Measurements from ENCODE around the gene SORCS2.

The SORCS2 gene

DNA sequence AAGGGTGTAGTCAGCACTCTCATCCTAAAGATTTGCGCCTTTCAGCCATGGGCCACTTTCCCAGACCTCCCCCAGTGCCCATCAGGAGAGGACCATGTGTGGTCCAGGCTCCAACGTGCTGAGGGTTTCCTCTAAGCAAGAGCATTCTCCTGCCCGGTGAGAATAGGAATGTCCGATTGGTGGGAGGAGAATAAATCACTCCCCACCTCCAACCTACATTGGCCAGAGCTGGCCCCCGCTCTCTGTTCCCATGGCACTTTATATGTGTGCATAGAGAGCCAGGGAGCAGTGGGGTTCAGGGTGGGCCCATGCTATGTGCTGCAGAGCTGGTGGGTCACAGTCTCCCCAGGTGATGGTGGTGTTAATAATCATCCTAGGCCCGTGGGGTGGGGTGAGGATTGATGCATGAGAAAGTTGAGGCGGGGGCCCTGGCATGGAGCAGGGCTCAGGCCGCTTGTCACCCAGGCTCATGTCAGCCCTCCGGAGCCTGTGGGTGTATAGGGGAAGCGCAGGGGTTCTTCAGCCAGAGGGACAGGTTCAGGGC, 6.8 kb upstream of the SORCS2 start:
- no peaks in the 10 kb centered on the region for H3K9me2 ChIP-seq (replicated peaks; ENCODE audit: control insufficient read depth, low read length)
- H3K4me2 ChIP-seq (ENCODE audit: low read length), result no peak overlapping the region
- H3K4me3 ChIP-seq (ENCODE audit: low read length), result no peak overlapping the region
- no peaks in the 10 kb centered on the region for H4K20me1 ChIP-seq (ENCODE audit: control insufficient read depth, insufficient read depth, low read depth, low read length)
- no peak for TF ChIP-seq EZH2phosphoT487 (IDR thresholded peaks at IDR 0.05; ENCODE audit: borderline replicate concordance, low read length)
- no peak for TF ChIP-seq CTCF (IDR thresholded peaks at IDR 0.05; ENCODE audit: low read depth, low read length, poor library complexity, severe bottlenecking)
- no peaks in the 10 kb centered on the region for H3K4me1 ChIP-seq (ENCODE audit: control insufficient read depth, low read length)
- peaks cover 4% of the 10 kb centered on the region; the same call in 1 of the 2 replicates for H3K27me3 ChIP-seq (ENCODE audit: control insufficient read depth, low read length)
- no peaks in the 10 kb centered on the region for H3K9me3 ChIP-seq (ENCODE audit: control insufficient read depth, insufficient read depth, low read length)
- no peaks in the 10 kb centered on the region for H3K79me2 ChIP-seq (ENCODE audit: control insufficient read depth, low read length)
- H3K27ac ChIP-seq (ENCODE audit: low read depth, low read length), result no peak overlapping the region
- no peaks in the 10 kb centered on the region for H3K36me3 ChIP-seq (ENCODE audit: control insufficient read depth, low read length)
- H3F3A ChIP-seq (ENCODE audit: control insufficient read depth, insufficient read depth), result no peaks in the 10 kb centered on the region

DNA sequence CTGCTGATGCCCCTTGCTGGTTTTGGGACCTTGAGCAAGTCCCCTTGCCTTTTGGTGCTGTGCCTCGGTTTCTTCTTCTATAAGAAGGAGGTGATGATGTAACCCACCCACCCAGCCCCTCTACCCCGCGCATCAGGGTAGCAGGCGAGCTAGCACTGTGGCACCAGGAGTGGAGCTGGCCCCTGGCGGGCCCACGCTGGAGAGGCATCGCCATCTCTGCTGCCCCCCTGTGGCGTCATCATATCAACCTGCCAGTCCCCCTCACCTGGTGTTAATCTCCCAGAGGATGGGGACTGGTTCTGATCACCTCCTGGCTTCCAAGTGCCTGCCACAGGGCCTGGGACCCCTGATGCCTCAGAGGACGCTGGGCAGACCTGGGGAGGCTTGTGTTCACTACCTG, 6.3 kb upstream of the SORCS2 start:
- Histone ChIP-seq H3F3A (ENCODE audit: control insufficient read depth, insufficient read depth) (no peaks in the 10 kb centered on the region), H3K27me3 (ENCODE audit: control insufficient read depth, low read length) (peaks cover 4% of the 10 kb centered on the region; the same call in 1 of the 2 replicates), H3K79me2 (ENCODE audit: control insufficient read depth, low read length) (no peaks in the 10 kb centered on the region), H4K20me1 (ENCODE audit: control insufficient read depth, insufficient read depth, low read depth, low read length) (no peaks in the 10 kb centered on the region), H3K9me2 (replicated peaks; ENCODE audit: control insufficient read depth, low read length) (no peaks in the 10 kb centered on the region), H3K9me3 (ENCODE audit: control insufficient read depth, insufficient read depth, low read length) (no peaks in the 10 kb centered on the region), H3K27ac (ENCODE audit: low read depth, low read length) (no peak overlapping the region), H3K4me3 (ENCODE audit: low read length) (no peak overlapping the region), H3K4me2 (ENCODE audit: low read length) (no peak overlapping the region), H3K36me3 (ENCODE audit: control insufficient read depth, low read length) (no peaks in the 10 kb centered on the region), H3K4me1 (ENCODE audit: control insufficient read depth, low read length) (no peaks in the 10 kb centered on the region)
- no peak for TF ChIP-seq EZH2phosphoT487 (IDR thresholded peaks at IDR 0.05; ENCODE audit: borderline replicate concordance, low read length)
- peak; percentile 56 for TF ChIP-seq CTCF (IDR thresholded peaks at IDR 0.05; ENCODE audit: low read depth, low read length, poor library complexity, severe bottlenecking)

DNA sequence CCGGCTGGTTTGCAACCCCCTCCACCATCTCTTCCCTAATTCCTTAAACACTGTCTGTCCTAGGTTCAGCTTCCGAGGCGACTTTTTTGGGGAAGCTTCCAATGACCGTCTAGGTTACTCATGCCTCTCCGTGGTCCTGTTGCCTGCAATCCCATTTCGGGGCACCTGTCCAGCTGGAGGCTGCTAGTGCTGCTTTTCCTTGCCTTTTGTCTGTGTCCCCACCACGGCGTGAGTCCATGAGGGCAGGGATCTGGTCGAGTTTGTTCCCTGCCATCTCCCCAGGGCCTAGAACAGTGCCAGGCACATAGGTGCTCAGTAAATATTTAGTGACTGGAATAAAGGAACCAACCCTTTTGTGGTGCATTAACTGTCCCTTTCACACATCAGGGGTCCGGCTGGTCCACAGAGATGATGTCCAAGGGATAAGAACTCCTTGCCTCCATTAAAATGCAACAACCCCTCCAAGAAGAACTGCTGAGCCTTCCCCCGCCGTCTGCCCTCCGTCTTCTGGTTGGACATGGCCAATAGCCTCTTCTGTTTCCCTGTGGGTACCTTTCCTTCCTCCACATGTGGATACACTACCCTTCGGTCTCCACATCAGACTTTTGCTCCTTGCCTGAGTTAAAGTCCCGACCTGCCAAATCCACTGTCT, 5.7 kb upstream of the SORCS2 start:
- no peaks in the 10 kb centered on the region for H3K9me3 ChIP-seq (ENCODE audit: control insufficient read depth, insufficient read depth, low read length)
- no peaks in the 10 kb centered on the region for H3K9me2 ChIP-seq (replicated peaks; ENCODE audit: control insufficient read depth, low read length)
- H3K4me1 ChIP-seq (ENCODE audit: control insufficient read depth, low read length), result no peaks in the 10 kb centered on the region
- TF ChIP-seq CTCF (IDR thresholded peaks at IDR 0.05; ENCODE audit: low read depth, low read length, poor library complexity, severe bottlenecking) (peak; percentile 41), EZH2phosphoT487 (IDR thresholded peaks at IDR 0.05; ENCODE audit: borderline replicate concordance, low read length) (no peak)
- H3K4me3 ChIP-seq (ENCODE audit: low read length), result no peak overlapping the region
- H3F3A ChIP-seq (ENCODE audit: control insufficient read depth, insufficient read depth), result no peaks in the 10 kb centered on the region
- H3K79me2 ChIP-seq (ENCODE audit: control insufficient read depth, low read length), result no peaks in the 10 kb centered on the region
- H3K27me3 ChIP-seq (ENCODE audit: control insufficient read depth, low read length), result peaks cover 4% of the 10 kb centered on the region; the same call in 1 of the 2 replicates
- H3K27ac ChIP-seq (ENCODE audit: low read depth, low read length), result no peak overlapping the region
- H4K20me1 ChIP-seq (ENCODE audit: control insufficient read depth, insufficient read depth, low read depth, low read length), result no peaks in the 10 kb centered on the region
- no peaks in the 10 kb centered on the region for H3K36me3 ChIP-seq (ENCODE audit: control insufficient read depth, low read length)
- no peak overlapping the region for H3K4me2 ChIP-seq (ENCODE audit: low read length)

All from DOHH2 (cell line).